Measurements from ENCODE around the gene JPT1. TPM values are rescaled to one million over a fixed set of nuclear protein-coding genes. Genes with fewer than 3 reads are reported as not detected.
"Not testable (repeated sequence)": the region's sequence is repeated elsewhere in the genome, so short reads cannot be mapped to it uniquely, and the experiment has no call there.

The JPT1 gene
- polyA plus RNA-seq, 1 of the 3 experiments (the other 2 are of a cell fraction) = 490 TPM

DNA sequence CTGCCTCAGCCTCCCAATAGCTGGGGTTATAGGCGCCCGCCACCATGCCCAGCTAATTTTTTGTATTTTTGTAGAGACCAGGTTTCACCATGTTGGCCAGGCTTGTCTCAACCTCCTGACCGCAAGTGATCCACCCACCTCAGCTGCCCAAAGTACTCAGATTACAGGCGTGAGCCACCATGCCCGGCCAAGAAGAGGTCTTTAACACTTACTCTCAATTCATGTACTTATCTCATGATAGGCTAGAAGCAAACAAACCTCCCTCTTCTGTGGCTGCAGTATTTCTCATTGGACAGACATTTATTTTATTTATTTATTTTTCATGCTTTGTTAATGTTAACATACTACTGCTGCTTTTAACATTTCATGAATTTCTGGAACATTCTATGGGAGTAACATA, 15.8 kb downstream of the JPT1 start:
- Histone ChIP-seq H2AFZ (ENCODE audit: low read depth) (no peak overlapping the region), H3K9me3 (no peaks in the 10 kb centered on the region), H3K4me1 (ENCODE audit: control insufficient read depth in 1 of 2, insufficient read depth in 2 of 2, low read depth in 1 of 2, low read length in 1 of 2) (no peaks in the 10 kb centered on the region), H3K27ac (ENCODE audit: low read depth in 2 of 2, low read length in 1 of 2) (no peak overlapping the region; a peak in 1 of 4 replicates), H3K36me3 (replicated peaks in 1 of 2; ENCODE audit: control insufficient read depth in 1 of 2, insufficient read depth in 2 of 2, low read length in 1 of 2) (peaks cover 38 to 85% of the 10 kb centered on the region in 2 experiments), H4K20me1 (ENCODE audit: insufficient read depth) (0 out of 2 replicates have a peak, but pooled peaks cover 4% of the 10 kb centered on the region), H3K4me2 (no peak overlapping the region), H3K4me3 (ENCODE audit: low read depth in 2 of 2, low read length in 1 of 2) (no peak overlapping the region), H3K27me3 (ENCODE audit: insufficient read depth) (no peaks in the 10 kb centered on the region), H3K9ac (no peak overlapping the region), H3K79me2 (ENCODE audit: insufficient read depth) (peaks cover 57% of the 10 kb centered on the region), H3F3A (replicated peaks; ENCODE audit: insufficient read depth) (peaks cover 76% of the 10 kb centered on the region), H3K9me2 (no peaks in the 10 kb centered on the region)
- POLR2A ChIA-PET = interaction anchor here (0.6 kb wide), 1 partner anchor 45 kb away, joined by 3 read pairs; no protein-coding TSS in a partner anchor
- DNase-seq = no peak
- CTCF ChIA-PET = interaction anchor here (1.1 to 19.6 kb wide), 4 partner anchors 10 to 33 kb away, joined by 3 to 422 read pairs (median 4); partner anchors contain the start of gene ARMC7
- no peak for TF ChIP-seq SMC3 (IDR thresholded peaks at IDR 0.05; ENCODE audit: low read depth, low read length)
- TF ChIP-seq USF2 (IDR thresholded peaks at IDR 0.05; ENCODE audit: borderline replicate concordance, low read depth, low read length) = no peak
- no peak for TF ChIP-seq TCF12 (IDR thresholded peaks at IDR 0.05)
- TF ChIP-seq, protein P1, sequence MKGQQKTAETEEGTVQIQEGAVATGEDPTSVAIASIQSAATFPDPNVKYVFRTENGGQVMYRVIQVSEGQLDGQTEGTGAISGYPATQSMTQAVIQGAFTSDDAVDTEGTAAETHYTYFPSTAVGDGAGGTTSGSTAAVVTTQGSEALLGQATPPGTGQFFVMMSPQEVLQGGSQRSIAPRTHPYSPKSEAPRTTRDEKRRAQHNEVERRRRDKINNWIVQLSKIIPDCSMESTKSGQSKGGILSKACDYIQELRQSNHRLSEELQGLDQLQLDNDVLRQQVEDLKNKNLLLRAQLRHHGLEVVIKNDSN (IDR thresholded peaks at IDR 0.05; ENCODE audit: borderline replicate concordance, low read depth) = no peak
- no peak for TF ChIP-seq EZH2phosphoT487 (IDR thresholded peaks at IDR 0.05; ENCODE audit: borderline replicate concordance, low read depth)
- TF ChIP-seq NFIC (IDR thresholded peaks at IDR 0.05; ENCODE audit: borderline replicate concordance) = no peak
- no peak for TF ChIP-seq ELF1 (IDR thresholded peaks at IDR 0.05)
- TF ChIP-seq RXRA (IDR thresholded peaks at IDR 0.05; ENCODE audit: borderline replicate concordance, low read depth) = no peak
- TF ChIP-seq TEAD4 (IDR thresholded peaks at IDR 0.05; ENCODE audit: borderline replicate concordance, insufficient read depth) = no peak
- 96% methylated on average over 5 of the region's 5 CpGs for WGBS (ENCODE audit: low lambda C conversion rate)

GRCh38 chr17:75137762-75138161, 16.6 kb downstream of the JPT1 start:
- H3K9ac ChIP-seq; H3K4me1 ChIP-seq (ENCODE audit: control insufficient read depth in 1 of 2, insufficient read depth in 2 of 2, low read depth in 1 of 2, low read length in 1 of 2); H3K4me2 ChIP-seq; H3K27me3 ChIP-seq (ENCODE audit: insufficient read depth); H3K4me3 ChIP-seq (ENCODE audit: low read depth in 2 of 2, low read length in 1 of 2); H4K20me1 ChIP-seq (ENCODE audit: insufficient read depth); DNase-seq; H3K9me3 ChIP-seq; H3K27ac ChIP-seq (ENCODE audit: low read depth in 2 of 2, low read length in 1 of 2); H3K9me2 ChIP-seq; H2AFZ ChIP-seq (ENCODE audit: low read depth): not testable (repeated sequence)
- CTCF ChIA-PET = interaction anchor here (1.1 to 19.6 kb wide), 2 partner anchors 13 to 23 kb away, joined by 3 to 422 read pairs; partner anchors contain the start of gene ARMC7
- peaks cover 72% of the 10 kb centered on the region for H3F3A ChIP-seq (replicated peaks; ENCODE audit: insufficient read depth)
- WGBS (ENCODE audit: low lambda C conversion rate) = 95% methylated on average over 9 of the region's 9 CpGs
- POLR2A ChIA-PET = interaction anchor here (0.6 kb wide), 2 partner anchors 45 to 86 kb away, joined by 3 read pairs; no protein-coding TSS in a partner anchor
- peaks cover 36 to 77% of the 10 kb centered on the region in 2 experiments for H3K36me3 ChIP-seq (replicated peaks in 1 of 2; ENCODE audit: control insufficient read depth in 1 of 2, insufficient read depth in 2 of 2, low read length in 1 of 2)
- peaks cover 50% of the 10 kb centered on the region for H3K79me2 ChIP-seq (ENCODE audit: insufficient read depth)

GRCh38 chr17:75135946-75136345, 18.4 kb downstream of the JPT1 start:
- H3K4me3 ChIP-seq (ENCODE audit: low read depth in 2 of 2, low read length in 1 of 2) = no peak overlapping the region
- no peaks in the 10 kb centered on the region for H3K9me2 ChIP-seq
- H4K20me1 ChIP-seq (ENCODE audit: insufficient read depth) = 0 out of 2 replicates have a peak, but pooled peaks cover 4% of the 10 kb centered on the region
- peaks cover 68% of the 10 kb centered on the region for H3F3A ChIP-seq (replicated peaks; ENCODE audit: insufficient read depth)
- H3K79me2 ChIP-seq (ENCODE audit: insufficient read depth) = peaks cover 43% of the 10 kb centered on the region
- H3K4me2 ChIP-seq = no peak overlapping the region
- no peaks in the 10 kb centered on the region for H3K9me3 ChIP-seq
- CTCF ChIA-PET = interaction anchor here (1.6 to 19.6 kb wide), 2 partner anchors 10 to 22 kb away, joined by 6 to 422 read pairs; partner anchors contain the start of gene ARMC7
- peaks cover 0 to 3% of the 10 kb centered on the region in 2 experiments; a peak in 1 of 4 replicates for H3K4me1 ChIP-seq (ENCODE audit: control insufficient read depth in 1 of 2, insufficient read depth in 2 of 2, low read depth in 1 of 2, low read length in 1 of 2)
- no peaks in the 10 kb centered on the region for H3K27me3 ChIP-seq (ENCODE audit: insufficient read depth)
- 86% methylated on average over 8 of the region's 8 CpGs for whole genome bisulfite sequencing (ENCODE audit: low lambda C conversion rate)
- no peak for DNase-seq
- no peak overlapping the region for H3K9ac ChIP-seq
- H3K27ac ChIP-seq (ENCODE audit: low read depth in 2 of 2, low read length in 1 of 2) = no peak overlapping the region
- POLR2A ChIA-PET = interaction anchor here (0.7 kb wide), 1 partner anchor 10 kb away, joined by 3 read pairs; no protein-coding TSS in a partner anchor
- peaks cover 32 to 62% of the 10 kb centered on the region in 2 experiments for H3K36me3 ChIP-seq (replicated peaks in 1 of 2; ENCODE audit: control insufficient read depth in 1 of 2, insufficient read depth in 2 of 2, low read length in 1 of 2)
- TF ChIP-seq SMC3 (IDR thresholded peaks at IDR 0.05; ENCODE audit: low read depth, low read length) (no peak), RCOR1 (IDR thresholded peaks at IDR 0.05; ENCODE audit: low read length) (no peak), RFX5 (IDR thresholded peaks at IDR 0.05; ENCODE audit: low read length) (no peak), NRF1 (IDR thresholded peaks at IDR 0.05; ENCODE audit: low read depth, low read length) (no peak)
- TF ChIP-seq, protein P1 (IDR thresholded peaks at IDR 0.05; ENCODE audit: borderline replicate concordance, low read depth) = no peak
- no peak overlapping the region for H2AFZ ChIP-seq (ENCODE audit: low read depth)
